SKM-1 (cell line): Measurements from ENCODE around the gene LRMDA.

Source experiments
- DNase-seq: peaks from one replicate; lab custom pipeline; 2025; ENCODE audit not compliant: unreplicated experiment; lab: John Stamatoyannopoulos, UW

Gene LRMDA

GRCh38 chr10:76303682-76304316 is 872.4 kb downstream of the LRMDA start:
- peak; percentile 6 for DNase-seq

- no peak for DNase-seq
Observed at GRCh38 chr10:76305930-76306615, 874.6 kb downstream of the LRMDA start.

- DNase-seq: peak; percentile 86
Observed at GRCh38 chr10:76306856-76307255, 875.4 kb downstream of the LRMDA start.

GRCh38 chr10:76309070-76309469 is 877.6 kb downstream of the LRMDA start:
- no peak for DNase-seq

GRCh38 chr10:76309741-76310587 is 878.5 kb downstream of the LRMDA start:
- no peak for DNase-seq

- DNase-seq: no peak
Observed at GRCh38 chr10:76310588-76311080, 879.2 kb downstream of the LRMDA start.

- no peak for DNase-seq
Observed at GRCh38 chr10:76311752-76312636, 880.6 kb downstream of the LRMDA start.

- no peak for DNase-seq
Observed at GRCh38 chr10:76315240-76315639, 883.8 kb downstream of the LRMDA start.

- DNase-seq: no peak
Observed at GRCh38 chr10:76316234-76316633, 884.8 kb downstream of the LRMDA start.

GRCh38 chr10:76317078-76317477 is 885.7 kb downstream of the LRMDA start:
- no peak for DNase-seq

- DNase-seq: no peak
Observed at GRCh38 chr10:76318211-76318610, 886.8 kb downstream of the LRMDA start.

- DNase-seq: no peak
Observed at GRCh38 chr10:76319661-76320060, 888.2 kb downstream of the LRMDA start.

GRCh38 chr10:76324283-76324682 is 892.9 kb downstream of the LRMDA start:
- no peak for DNase-seq

GRCh38 chr10:76327441-76327840 is 896.0 kb downstream of the LRMDA start:
- no peak for DNase-seq

GRCh38 chr10:76328348-76328747 is 896.9 kb downstream of the LRMDA start:
- no peak for DNase-seq

GRCh38 chr10:76329891-76330575 is 898.6 kb downstream of the LRMDA start:
- DNase-seq: no peak

GRCh38 chr10:76331742-76332141 is 900.3 kb downstream of the LRMDA start:
- DNase-seq: no peak

- DNase-seq: no peak
Observed at GRCh38 chr10:76333326-76333725, 901.9 kb downstream of the LRMDA start.

- no peak for DNase-seq
Observed at GRCh38 chr10:76333796-76334195, 902.4 kb downstream of the LRMDA start.

GRCh38 chr10:76334255-76334654 is 902.8 kb downstream of the LRMDA start:
- DNase-seq: no peak
